NT2/D1 (cell line): ENCODE results near the gene LDLRAD2.

ENCODE experiments used
- YY1 ChIP-seq: IDR thresholded peaks from 2 replicates; pipeline ENCODE4 v1.6.1; 2011; ENCODE audit not compliant: insufficient read length, insufficient read depth
- ZNF274 ChIP-seq: IDR thresholded peaks from 2 replicates; pipeline ENCODE4 v1.6.1; 2011; ENCODE audit warnings: mild to moderate bottlenecking, low read depth, low read length

- TF ChIP-seq ZNF274: no peak
- no peak for TF ChIP-seq YY1
Observed at GRCh38 chr1:21825393-21825792, 13.3 kb downstream of the LDLRAD2 start.
